NK-92 (cell line): ENCODE measurements around the gene MCHR1.

Experiments
- DNase-seq: peaks from one replicate; lab custom pipeline; 2025; ENCODE audit not compliant: unreplicated experiment; lab: John Stamatoyannopoulos, UW

The MCHR1 gene

GRCh38 chr22:40679249-40679963, at the start of gene MCHR1:
Gene MCHR1, plus strand, starts transcription at chr22:40679484. Its CDS starts 169 bp downstream, at chr22:40679653.
- no peak for DNase-seq

GRCh38 chr22:40631925-40632324, 47.4 kb upstream of the MCHR1 start:
- DNase-seq: no peak

- DNase-seq: no peak
These were observed 46.2 kb upstream of the MCHR1 start for GRCh38 chr22:40633036-40633435.

GRCh38 chr22:40634119-40634903, 45.0 kb upstream of the MCHR1 start:
- no peak for DNase-seq

GRCh38 chr22:40635043-40635939, 44.0 kb upstream of the MCHR1 start:
- DNase-seq: no peak

GRCh38 chr22:40635940-40636379, 43.3 kb upstream of the MCHR1 start:
- no peak for DNase-seq

GRCh38 chr22:40636380-40637182, 42.7 kb upstream of the MCHR1 start, which contains the start of gene MRTFA:
Gene MRTFA, minus strand, starts transcription at chr22:40636719.
- peak; percentile 90 for DNase-seq

GRCh38 chr22:40637183-40638150, 41.8 kb upstream of the MCHR1 start:
- DNase-seq: no peak

GRCh38 chr22:40638261-40638660, 41.0 kb upstream of the MCHR1 start:
- no peak for DNase-seq

- DNase-seq: no peak
These were observed 38.0 kb upstream of the MCHR1 start for GRCh38 chr22:40641269-40641668.

GRCh38 chr22:40642316-40642715, 37.0 kb upstream of the MCHR1 start:
- DNase-seq: no peak

GRCh38 chr22:40645579-40646197, 33.6 kb upstream of the MCHR1 start:
- no peak for DNase-seq

- DNase-seq: no peak
These were observed 30.9 kb upstream of the MCHR1 start for GRCh38 chr22:40648386-40648785.

GRCh38 chr22:40651057-40651456, 28.2 kb upstream of the MCHR1 start:
- no peak for DNase-seq

- no peak for DNase-seq
These were observed 27.5 kb upstream of the MCHR1 start for GRCh38 chr22:40651563-40652501.

GRCh38 chr22:40653361-40653760, 25.9 kb upstream of the MCHR1 start:
- no peak for DNase-seq

GRCh38 chr22:40654522-40655167, 24.6 kb upstream of the MCHR1 start:
- no peak for DNase-seq
